Fibroblast of the aortic adventitia (primary cell): ENCODE data around the gene SLC3A2. TPM values are rescaled to one million over a fixed set of nuclear protein-coding genes. Genes with fewer than 3 reads are reported as not detected.

Source experiments
- DNase-seq: peaks from one replicate; pipeline ENCODE4 v3.0.0-alpha.2; 2010; ENCODE audit warnings: low read depth
- H3K4me3 ChIP-seq: 2 replicates; pipeline ENCODE4 v1.5.1; 2011; ENCODE audit warnings: low read depth, mild to moderate bottlenecking, control low read depth, low read length, moderate library complexity
- total RNA-seq: library from RNA; depleted of rRNA; stranded (reverse); fragments of >200 nt; gene quantifications from 2 replicates; pipeline ENCODE4 v1.2.3, GENCODE V29; 2012; ENCODE audit warnings: low replicate concordance
- TF ChIP-seq, protein P1 (sequence below): IDR thresholded peaks from 2 replicates; pipeline ENCODE4 v1.5.1; 2011; ENCODE audit warnings: mild to moderate bottlenecking, low read length, control low read depth, inconsistent platforms; ENCODE audit not compliant: insufficient read depth

The SLC3A2 gene
- total RNA-seq, 1 donor: 174 TPM

- no peak for DNase-seq
- no peak overlapping the region for H3K4me3 ChIP-seq
- TF ChIP-seq, protein P1, sequence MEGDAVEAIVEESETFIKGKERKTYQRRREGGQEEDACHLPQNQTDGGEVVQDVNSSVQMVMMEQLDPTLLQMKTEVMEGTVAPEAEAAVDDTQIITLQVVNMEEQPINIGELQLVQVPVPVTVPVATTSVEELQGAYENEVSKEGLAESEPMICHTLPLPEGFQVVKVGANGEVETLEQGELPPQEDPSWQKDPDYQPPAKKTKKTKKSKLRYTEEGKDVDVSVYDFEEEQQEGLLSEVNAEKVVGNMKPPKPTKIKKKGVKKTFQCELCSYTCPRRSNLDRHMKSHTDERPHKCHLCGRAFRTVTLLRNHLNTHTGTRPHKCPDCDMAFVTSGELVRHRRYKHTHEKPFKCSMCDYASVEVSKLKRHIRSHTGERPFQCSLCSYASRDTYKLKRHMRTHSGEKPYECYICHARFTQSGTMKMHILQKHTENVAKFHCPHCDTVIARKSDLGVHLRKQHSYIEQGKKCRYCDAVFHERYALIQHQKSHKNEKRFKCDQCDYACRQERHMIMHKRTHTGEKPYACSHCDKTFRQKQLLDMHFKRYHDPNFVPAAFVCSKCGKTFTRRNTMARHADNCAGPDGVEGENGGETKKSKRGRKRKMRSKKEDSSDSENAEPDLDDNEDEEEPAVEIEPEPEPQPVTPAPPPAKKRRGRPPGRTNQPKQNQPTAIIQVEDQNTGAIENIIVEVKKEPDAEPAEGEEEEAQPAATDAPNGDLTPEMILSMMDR: no peak
Observed at GRCh38 chr11:62922189-62922589, 41.5 kb downstream of the SLC3A2 start.

- no peak overlapping the region for H3K4me3 ChIP-seq
- DNase-seq: no peak
- TF ChIP-seq, protein P1: peak; percentile 48
Observed at GRCh38 chr11:62922653-62923431, 42.1 kb downstream of the SLC3A2 start.

DNA sequence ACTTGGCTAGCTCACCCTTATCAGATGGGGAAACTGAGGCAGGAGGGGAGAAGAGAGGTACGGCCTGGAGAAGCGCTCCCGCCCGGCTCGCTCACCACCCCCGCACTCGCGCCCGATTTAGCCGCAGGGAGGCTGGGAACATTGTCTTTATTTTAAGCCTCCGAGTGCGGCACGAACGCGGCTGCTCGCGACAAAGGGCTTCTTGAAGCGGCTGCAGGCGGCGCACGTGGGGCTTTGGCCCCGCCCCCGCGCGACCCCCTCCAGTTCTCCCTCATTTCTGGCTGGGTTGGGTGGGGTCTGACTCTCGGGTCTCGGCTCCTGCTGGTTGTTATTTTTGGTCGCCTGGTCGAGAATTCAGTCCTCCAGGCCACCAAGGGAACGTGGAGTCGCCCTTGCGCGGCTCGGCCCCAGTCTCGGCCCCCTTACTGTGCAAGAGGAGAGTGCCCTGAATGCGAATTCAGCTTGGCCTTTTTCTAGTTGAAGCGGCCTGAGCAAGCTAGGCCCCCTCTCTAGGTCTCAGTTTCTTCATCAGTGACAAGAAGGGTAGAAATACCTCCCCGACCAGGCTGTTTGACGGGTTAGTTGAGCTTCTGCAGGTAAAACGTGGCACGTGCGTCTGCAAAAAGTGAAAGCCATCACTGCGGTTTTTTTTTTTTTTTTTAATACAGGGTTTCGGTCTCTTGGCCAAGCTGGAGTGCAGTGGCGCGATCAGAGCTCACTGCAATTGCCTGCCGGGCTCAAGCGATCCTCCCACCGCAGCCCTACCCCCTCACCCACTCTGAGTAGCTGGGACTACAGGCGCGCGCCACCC, 43.1 kb downstream of the SLC3A2 start:
- H3K4me3 ChIP-seq: peak overlapping the region; percentile 22
- DNase-seq: no peak
- TF ChIP-seq, protein P1: no peak

- H3K4me3 ChIP-seq: no peak overlapping the region
- TF ChIP-seq, protein P1: no peak
- no peak for DNase-seq
Observed at GRCh38 chr11:62925308-62925707, 44.6 kb downstream of the SLC3A2 start.

- DNase-seq: no peak
- peak overlapping the region; percentile 35 for H3K4me3 ChIP-seq
- TF ChIP-seq, protein P1: no peak
Observed at GRCh38 chr11:62925745-62926679, 45.3 kb downstream of the SLC3A2 start.
